Esophagus muscularis mucosa (tissue), 4 donors: ENCODE data around the gene CCDC40.

Experiments used
- CTCF ChIP-seq, 3 experiments: fragments of 200-600 bp in 2 of 3; fragments of 450-650 bp in 1 of 3; sonication (generic) in 2 of 3; IDR thresholded peaks; one replicate each; pipeline ENCODE4 v1.5.1; 2017 to 2019; ENCODE audit warnings: antibody characterized with exemption in 3 of 3, mild to moderate bottlenecking in 2 of 3, moderate library complexity in 1 of 3
- EP300 ChIP-seq: sonication (generic); formaldehyde crosslinking; IDR thresholded peaks from one replicate; pipeline ENCODE4 v1.6.1; 2017; ENCODE audit warnings: antibody characterized with exemption
- POLR2AphosphoS5 ChIP-seq, 2 donors: sonication (generic); formaldehyde crosslinking; IDR thresholded peaks; one replicate each; pipeline ENCODE4 v1.6.1; 2017; ENCODE audit warnings: antibody characterized with exemption in 2 of 2

GRCh38 chr17:80097127-80097621 is 60.7 kb downstream of the CCDC40 start:
- TF ChIP-seq CTCF (IDR thresholded peaks at IDR 0.05) (no peak), POLR2AphosphoS5 (IDR thresholded peaks at IDR 0.05) (no peak), EP300 (no peak)
